Umbilical cord (tissue), 2 donors: ENCODE data around the gene DYNLL1. TPM values are rescaled to one million over a fixed set of nuclear protein-coding genes. Genes with fewer than 3 reads are reported as not detected.
"Not testable (repeated sequence)": the region's sequence is repeated elsewhere in the genome, so short reads cannot be mapped to it uniquely, and the experiment has no call there.

Source experiments
- DNase-seq: peaks from one replicate; pipeline ENCODE4 v3.0.0-alpha.2; 2015; ENCODE audit warnings: low spot score
- total RNA-seq: library from RNA; depleted of rRNA; stranded (reverse); fragments of >200 nt; gene quantifications from one replicate; pipeline ENCODE4 v1.2.3, GENCODE V29; 2014; ENCODE audit warnings: low replicate concordance; ENCODE audit not compliant: insufficient read depth

DYNLL1 gene
- 202 TPM for total RNA-seq

GRCh38 chr12:120495731-120496412 is at the start of gene DYNLL1:
DYNLL1 (plus strand) TSS chr12:120496113; CDS start chr12:120496422, 309 bp downstream.
- DNase-seq = peak; percentile 98

- DNase-seq = not testable (repeated sequence)
These were observed 49.1 kb upstream of the DYNLL1 start for GRCh38 chr12:120446844-120447178.

- no peak for DNase-seq
These were observed 47.9 kb upstream of the DYNLL1 start for GRCh38 chr12:120447992-120448391.

GRCh38 chr12:120452524-120452923 is 43.4 kb upstream of the DYNLL1 start:
- not testable (repeated sequence) for DNase-seq

- DNase-seq = no peak
These were observed 42.7 kb upstream of the DYNLL1 start for GRCh38 chr12:120453060-120453750.

- no peak for DNase-seq
These were observed 41.9 kb upstream of the DYNLL1 start for GRCh38 chr12:120453977-120454376.

- DNase-seq = no peak
These were observed 40.6 kb upstream of the DYNLL1 start for GRCh38 chr12:120455302-120455701.

GRCh38 chr12:120457133-120457532 is 38.8 kb upstream of the DYNLL1 start:
- no peak for DNase-seq

GRCh38 chr12:120460157-120460556 is 35.8 kb upstream of the DYNLL1 start:
- no peak for DNase-seq

- no peak for DNase-seq
These were observed 33.7 kb upstream of the DYNLL1 start for GRCh38 chr12:120462099-120462640.

GRCh38 chr12:120463712-120464111 is 32.2 kb upstream of the DYNLL1 start:
- DNase-seq = no peak

GRCh38 chr12:120465756-120466155 is 30.2 kb upstream of the DYNLL1 start:
- DNase-seq = no peak

- peak; percentile 42 for DNase-seq
These were observed 29.2 kb upstream of the DYNLL1 start for GRCh38 chr12:120466560-120467315.

GRCh38 chr12:120467439-120467838 is 28.5 kb upstream of the DYNLL1 start:
- DNase-seq = no peak

- DNase-seq = peak; percentile 43
These were observed 27.5 kb upstream of the DYNLL1 start for GRCh38 chr12:120468325-120468820.

GRCh38 chr12:120468821-120469449 is 27.0 kb upstream of the DYNLL1 start:
- peak; percentile 43 for DNase-seq

- DNase-seq = peak; percentile 98
These were observed 26.3 kb upstream of the DYNLL1 start, which contains the start of gene SRSF9 for GRCh38 chr12:120469450-120470149. SRSF9 (minus strand) TSS chr12:120469748; CDS start chr12:120469609, 139 bp downstream.

- DNase-seq = peak; percentile 40
These were observed 25.6 kb upstream of the DYNLL1 start for GRCh38 chr12:120470150-120470784.

- DNase-seq = no peak
These were observed 23.4 kb upstream of the DYNLL1 start for GRCh38 chr12:120472521-120472920.
